ENCODE measurements around the gene POU6F1.
"Not testable (repeated sequence)": the region's sequence is repeated elsewhere in the genome, so short reads cannot be mapped to it uniquely, and the experiment has no call there.

Gene POU6F1

GRCh38 chr12:51227112-51227511, 9.2 kb upstream of the POU6F1 start:
- DNase-seq (ENCODE audit: low read depth) = not testable (repeated sequence)

- no peak for DNase-seq (ENCODE audit: low read depth)
Measured at GRCh38 chr12:51225771-51226170, 7.9 kb upstream of the POU6F1 start.

- DNase-seq (ENCODE audit: low read depth) = no peak
Measured at GRCh38 chr12:51225234-51225633, 7.4 kb upstream of the POU6F1 start.

GRCh38 chr12:51224625-51225024, 6.8 kb upstream of the POU6F1 start:
- DNase-seq (ENCODE audit: low read depth) = no peak

GRCh38 chr12:51222461-51222860, 4.6 kb upstream of the POU6F1 start:
- no peak for DNase-seq (ENCODE audit: low read depth)

GRCh38 chr12:51219857-51220256, 2.0 kb upstream of the POU6F1 start:
- DNase-seq (ENCODE audit: low read depth) = not testable (repeated sequence)

GRCh38 chr12:51219322-51219721, 1.5 kb upstream of the POU6F1 start:
- no peak for DNase-seq (ENCODE audit: low read depth)

GRCh38 chr12:51218607-51219161, 822 bp upstream of the POU6F1 start:
- DNase-seq (ENCODE audit: low read depth) = no peak

GRCh38 chr12:51217133-51217967, 512 bp downstream of the POU6F1 start:
- no peak for DNase-seq (ENCODE audit: low read depth)

- DNase-seq (ENCODE audit: low read depth) = no peak
Measured at GRCh38 chr12:51216642-51217041, 1.2 kb downstream of the POU6F1 start.

- no peak for DNase-seq (ENCODE audit: low read depth)
Measured at GRCh38 chr12:51214895-51215294, 3.0 kb downstream of the POU6F1 start.

GRCh38 chr12:51210690-51211395, 7.0 kb downstream of the POU6F1 start:
- DNase-seq (ENCODE audit: low read depth) = no peak

- no peak for DNase-seq (ENCODE audit: low read depth)
Measured at GRCh38 chr12:51209259-51209658, 8.6 kb downstream of the POU6F1 start.

- DNase-seq (ENCODE audit: low read depth) = no peak
Measured at GRCh38 chr12:51208016-51208660, 9.7 kb downstream of the POU6F1 start.

GRCh38 chr12:51205350-51205749, 12.5 kb downstream of the POU6F1 start:
- DNase-seq (ENCODE audit: low read depth) = no peak

GRCh38 chr12:51202718-51203117, 15.1 kb downstream of the POU6F1 start:
- DNase-seq (ENCODE audit: low read depth) = no peak

- no peak for DNase-seq (ENCODE audit: low read depth)
Measured at GRCh38 chr12:51200806-51201205, 17.1 kb downstream of the POU6F1 start.

GRCh38 chr12:51200156-51200555, 17.7 kb downstream of the POU6F1 start:
- no peak for DNase-seq (ENCODE audit: low read depth)

GRCh38 chr12:51199366-51199945, 18.4 kb downstream of the POU6F1 start:
- no peak for DNase-seq (ENCODE audit: low read depth)

GRCh38 chr12:51198568-51199365, 19.1 kb downstream of the POU6F1 start:
- no peak for DNase-seq (ENCODE audit: low read depth)

Measured in HS-27A (cell line).